Osteoblast (primary cell): ENCODE results near the gene TRIM69. TPM values are rescaled to one million over a fixed set of nuclear protein-coding genes. Genes with fewer than 3 reads are reported as not detected.
"Not testable (repeated sequence)": the region's sequence is repeated elsewhere in the genome, so short reads cannot be mapped to it uniquely, and the experiment has no call there.

ENCODE experiments used
- DNase-seq: peaks from one replicate; pipeline ENCODE4 v3.0.0; 2011; ENCODE audit warnings: low spot score, mixed read lengths; ENCODE audit not compliant: insufficient read length; ENCODE audit errors: missing footprints
- H2AFZ ChIP-seq: 2 replicates; pipeline ENCODE4 v1.6.0; 2011; ENCODE audit warnings: mild to moderate bottlenecking, low read length
- H3K27ac ChIP-seq: 2 replicates; pipeline ENCODE4 v1.5.1; 2011; ENCODE audit warnings: mild to moderate bottlenecking, low read depth, low read length, moderate library complexity
- H3K27me3 ChIP-seq: 2 replicates; pipeline ENCODE4 v1.6.0; 2012; ENCODE audit warnings: mild to moderate bottlenecking, control low read depth, inconsistent platforms, low read length, moderate library complexity; ENCODE audit not compliant: insufficient read depth
- H3K36me3 ChIP-seq: 2 replicates; pipeline ENCODE4 v1.5.1; 2011; ENCODE audit warnings: mild to moderate bottlenecking, low read length, control low read depth, moderate library complexity; ENCODE audit not compliant: insufficient read depth
- H3K4me1 ChIP-seq: 2 replicates; pipeline ENCODE4 v1.5.1; 2011; ENCODE audit warnings: mild to moderate bottlenecking, low read length, control low read depth, moderate library complexity; ENCODE audit not compliant: insufficient read depth
- H3K4me2 ChIP-seq: 2 replicates; pipeline ENCODE4 v1.6.0; 2011; ENCODE audit warnings: mild to moderate bottlenecking, low read length; ENCODE audit not compliant: insufficient read depth
- H3K4me3 ChIP-seq: fragments of 200-600 bp; sonication (generic); 3 replicates; pipeline ENCODE4 v1.5.1; 2012; ENCODE audit warnings: mild to moderate bottlenecking, low read length, inconsistent platforms; ENCODE audit not compliant: insufficient read depth
- H3K79me2 ChIP-seq: 2 replicates; pipeline ENCODE4 v1.6.0; 2012; ENCODE audit warnings: mild to moderate bottlenecking, low read length, control low read depth, inconsistent platforms; ENCODE audit not compliant: insufficient read depth
- H3K9me3 ChIP-seq: 2 replicates; pipeline ENCODE4 v1.5.1; 2011; ENCODE audit warnings: low read depth, low read length, control low read depth
- H4K20me1 ChIP-seq: 2 replicates; pipeline ENCODE4 v1.6.0; 2012; ENCODE audit warnings: mild to moderate bottlenecking, low read length, control low read depth; ENCODE audit not compliant: insufficient read depth
- total RNA-seq: library from RNA; depleted of rRNA; stranded (reverse); fragments of >200 nt; gene quantifications from 2 replicates; pipeline ENCODE4 v1.2.3, GENCODE V29; 2012
- TF ChIP-seq, protein P1 (sequence below): IDR thresholded peaks from 2 replicates; pipeline ENCODE4 v1.5.1; 2011; ENCODE audit warnings: mild to moderate bottlenecking, low read depth, low read length, moderate library complexity; ENCODE audit errors: extremely low read depth

Gene TRIM69
- total RNA-seq, 1 donor, result 9.4 TPM

DNA sequence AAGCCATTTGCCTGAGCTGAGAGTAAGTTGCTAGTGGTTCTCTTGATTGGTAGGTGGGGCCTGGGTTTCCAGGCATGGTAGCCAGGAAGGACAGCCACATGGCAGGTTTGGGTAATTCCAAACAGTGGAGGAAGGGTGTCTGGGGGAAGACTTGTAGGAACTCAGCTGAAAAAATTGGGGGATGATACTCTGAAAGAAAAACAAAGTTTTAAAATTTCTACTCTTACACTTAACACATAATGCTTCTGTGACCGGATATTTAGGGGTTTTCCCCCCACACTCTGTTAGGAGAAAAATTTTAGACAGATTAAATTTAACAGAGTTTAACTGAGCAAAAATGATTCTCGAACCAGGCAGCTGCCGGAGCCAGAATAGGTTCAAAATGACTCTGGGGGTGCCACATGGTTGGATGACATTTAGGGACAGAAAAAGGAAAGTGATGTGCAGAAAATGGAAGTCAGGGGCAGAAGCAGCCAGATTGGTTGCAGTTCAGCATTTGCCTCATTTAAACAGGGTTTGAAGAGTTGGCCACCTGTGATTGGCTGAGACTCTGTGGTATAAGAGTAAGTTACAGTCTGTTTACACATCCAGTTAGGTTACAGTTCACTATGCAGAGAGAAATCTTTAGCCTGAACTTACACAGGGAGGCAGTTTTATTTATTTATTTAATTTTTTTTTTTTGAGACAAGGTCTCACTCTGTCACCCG lies 16.9 kb upstream of the TRIM69 start:
- Histone ChIP-seq H3K4me3 (no peak overlapping the region), H4K20me1 (peaks cover 23% of the 10 kb centered on the region), H3K36me3 (peaks cover 44% of the 10 kb centered on the region), H2AFZ (no peak overlapping the region), H3K9me3 (no peaks in the 10 kb centered on the region), H3K79me2 (peaks cover 15% of the 10 kb centered on the region), H3K4me2 (no peak overlapping the region), H3K4me1 (no peaks in the 10 kb centered on the region), H3K27me3 (no peaks in the 10 kb centered on the region), H3K27ac (no peak overlapping the region)
- TF ChIP-seq, protein P1, sequence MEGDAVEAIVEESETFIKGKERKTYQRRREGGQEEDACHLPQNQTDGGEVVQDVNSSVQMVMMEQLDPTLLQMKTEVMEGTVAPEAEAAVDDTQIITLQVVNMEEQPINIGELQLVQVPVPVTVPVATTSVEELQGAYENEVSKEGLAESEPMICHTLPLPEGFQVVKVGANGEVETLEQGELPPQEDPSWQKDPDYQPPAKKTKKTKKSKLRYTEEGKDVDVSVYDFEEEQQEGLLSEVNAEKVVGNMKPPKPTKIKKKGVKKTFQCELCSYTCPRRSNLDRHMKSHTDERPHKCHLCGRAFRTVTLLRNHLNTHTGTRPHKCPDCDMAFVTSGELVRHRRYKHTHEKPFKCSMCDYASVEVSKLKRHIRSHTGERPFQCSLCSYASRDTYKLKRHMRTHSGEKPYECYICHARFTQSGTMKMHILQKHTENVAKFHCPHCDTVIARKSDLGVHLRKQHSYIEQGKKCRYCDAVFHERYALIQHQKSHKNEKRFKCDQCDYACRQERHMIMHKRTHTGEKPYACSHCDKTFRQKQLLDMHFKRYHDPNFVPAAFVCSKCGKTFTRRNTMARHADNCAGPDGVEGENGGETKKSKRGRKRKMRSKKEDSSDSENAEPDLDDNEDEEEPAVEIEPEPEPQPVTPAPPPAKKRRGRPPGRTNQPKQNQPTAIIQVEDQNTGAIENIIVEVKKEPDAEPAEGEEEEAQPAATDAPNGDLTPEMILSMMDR, result no peak
- no peak for DNase-seq

DNA sequence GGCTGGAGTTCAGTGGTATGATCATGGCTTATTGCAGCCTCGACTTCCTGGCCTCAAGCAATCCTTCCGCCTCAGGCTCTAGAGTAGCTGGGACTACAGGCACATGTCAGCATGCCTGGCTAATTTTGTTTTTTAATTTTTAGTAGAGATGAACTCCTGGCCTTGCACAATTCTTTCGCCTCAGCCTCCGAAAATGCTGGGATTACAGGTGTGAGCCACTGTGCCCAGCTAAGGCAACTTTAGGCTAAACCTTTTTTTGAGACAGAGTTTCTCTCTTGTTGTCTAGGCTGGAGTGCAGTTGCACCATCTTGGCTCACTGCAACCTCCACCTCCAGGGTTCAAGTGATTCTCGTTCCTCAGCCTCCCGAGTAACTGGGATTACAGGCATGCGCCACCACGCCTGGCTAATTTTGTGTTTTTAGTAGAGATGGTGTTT lies 16.3 kb upstream of the TRIM69 start:
- H3K4me3 ChIP-seq, DNase-seq, H3K4me1 ChIP-seq, H3K9me3 ChIP-seq, H3K27ac ChIP-seq, H3K79me2 ChIP-seq, H3K4me2 ChIP-seq, H2AFZ ChIP-seq, H3K27me3 ChIP-seq: not testable (repeated sequence)
- H4K20me1 ChIP-seq, result peaks cover 18% of the 10 kb centered on the region
- H3K36me3 ChIP-seq, result peaks cover 40% of the 10 kb centered on the region

DNA sequence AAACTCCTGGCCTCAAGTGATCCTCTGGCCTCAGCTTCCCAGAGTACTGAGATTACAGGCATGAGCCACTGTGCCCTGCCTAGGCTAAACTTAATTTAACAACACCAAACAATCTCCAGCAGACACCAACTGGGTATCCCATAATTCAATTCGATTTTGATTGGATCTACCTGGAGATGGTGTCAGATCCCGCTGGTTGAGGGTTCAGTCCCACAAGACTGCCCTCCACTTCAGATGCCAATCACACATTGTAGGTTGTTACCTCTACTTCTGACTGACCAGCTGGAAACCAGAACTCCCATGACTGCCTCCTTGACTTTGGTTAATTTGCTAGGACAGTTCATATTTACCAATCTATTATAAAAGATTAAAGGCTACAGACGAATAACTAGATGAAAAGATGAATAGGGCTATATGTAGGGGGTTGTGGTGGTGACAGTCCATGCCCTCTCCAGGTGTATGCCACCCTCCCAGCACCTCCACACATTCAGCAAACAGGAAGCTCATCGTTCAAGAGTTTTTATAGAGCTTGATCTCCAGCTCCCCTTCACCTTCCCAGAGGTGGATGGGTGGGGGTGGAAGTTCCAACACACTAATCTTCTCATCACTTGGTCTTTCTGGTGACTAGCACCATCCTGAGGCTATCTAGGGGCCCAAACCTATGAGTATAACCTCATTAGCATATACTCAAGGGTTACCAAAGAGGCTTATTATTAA lies 15.7 kb upstream of the TRIM69 start:
- no peak overlapping the region for H3K27ac ChIP-seq
- H3K27me3 ChIP-seq, result no peaks in the 10 kb centered on the region
- H3K36me3 ChIP-seq, result peaks cover 34% of the 10 kb centered on the region
- no peaks in the 10 kb centered on the region for H3K4me1 ChIP-seq
- H4K20me1 ChIP-seq, result peaks cover 12% of the 10 kb centered on the region
- H3K79me2 ChIP-seq, result peaks cover 4% of the 10 kb centered on the region
- H2AFZ ChIP-seq, result no peak overlapping the region
- no peak overlapping the region for H3K4me3 ChIP-seq
- TF ChIP-seq, protein P1, result no peak
- DNase-seq, result peak; percentile 41
- no peak overlapping the region for H3K4me2 ChIP-seq
- H3K9me3 ChIP-seq, result no peaks in the 10 kb centered on the region

DNA sequence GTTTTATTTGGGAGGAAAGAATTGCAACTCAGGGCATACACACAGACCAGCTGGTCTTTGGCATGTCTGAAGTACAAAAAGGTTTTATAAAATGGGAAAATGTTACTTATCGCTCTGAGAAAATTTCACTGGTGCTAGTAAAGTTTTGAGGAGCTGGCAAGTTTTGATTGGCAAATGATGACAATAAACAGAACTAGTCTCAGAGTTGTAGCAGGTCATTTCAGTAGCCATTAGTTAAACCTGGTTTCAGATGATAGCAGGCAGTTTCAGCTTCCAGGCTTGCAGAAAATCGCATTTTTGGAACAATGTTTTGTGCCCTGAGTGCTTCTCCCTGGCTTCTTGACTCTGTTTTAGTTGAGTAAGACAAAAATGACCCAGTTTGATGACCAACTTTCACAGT lies 14.3 kb upstream of the TRIM69 start:
- Histone ChIP-seq H3K79me2 (no peaks in the 10 kb centered on the region), H3K9me3 (no peaks in the 10 kb centered on the region), H4K20me1 (no peaks in the 10 kb centered on the region), H2AFZ (peak overlapping the region; percentile 20), H3K4me2 (no peak overlapping the region), H3K27ac (no peak overlapping the region), H3K4me1 (peaks cover 11% of the 10 kb centered on the region), H3K27me3 (no peaks in the 10 kb centered on the region), H3K36me3 (peaks cover 20% of the 10 kb centered on the region), H3K4me3 (no peak overlapping the region)
- no peak for DNase-seq
- TF ChIP-seq, protein P1, result no peak
